ENCODE measurements around the gene CDK19. TPM values are rescaled to one million over a fixed set of nuclear protein-coding genes. Genes with fewer than 3 reads are reported as not detected.

CDK19 gene
- polyA plus RNA-seq, 1 donor from 2014 or later = 40.7 TPM

- H3K9me2 ChIP-seq (ENCODE audit: insufficient read depth, low read length) = no peaks in the 10 kb centered on the region
- no peak for TF ChIP-seq SMC3 (conservative IDR thresholded peaks at IDR 0.05; ENCODE audit: poor library complexity)
- TF ChIP-seq MXI1 (conservative IDR thresholded peaks at IDR 0.05; ENCODE audit: poor library complexity, severe bottlenecking) = no peak
- no peak for TF ChIP-seq RAD21 (conservative IDR thresholded peaks at IDR 0.05)
- H3K27me3 ChIP-seq (ENCODE audit: insufficient read depth, low read depth, low read length) = no peaks in the 10 kb centered on the region
- H3K79me2 ChIP-seq (replicated peaks; ENCODE audit: insufficient read depth, low read length) = peaks cover 10% of the 10 kb centered on the region
- H3F3A ChIP-seq (ENCODE audit: insufficient read depth, low read length, poor library complexity, severe bottlenecking) = no peaks in the 10 kb centered on the region
- no peak overlapping the region for H3K27ac ChIP-seq (ENCODE audit: low read length)
- no peak overlapping the region for H3K9ac ChIP-seq (ENCODE audit: low read length)
- H4K20me1 ChIP-seq (ENCODE audit: insufficient read depth) = no peaks in the 10 kb centered on the region
- H2AFZ ChIP-seq (ENCODE audit: low read depth, low read length) = no peak overlapping the region
- H3K4me2 ChIP-seq (ENCODE audit: low read length) = no peak overlapping the region
- peaks cover 3% of the 10 kb centered on the region for H3K36me3 ChIP-seq (ENCODE audit: insufficient read depth, low read length)
- H3K9me3 ChIP-seq (ENCODE audit: low read length) = no peaks in the 10 kb centered on the region
- H3K4me3 ChIP-seq (ENCODE audit: low read length) = no peak overlapping the region
Observed at GRCh38 chr6:110781522-110782214, 33.6 kb downstream of the CDK19 start.

GRCh38 chr6:110778333-110778732 lies 36.9 kb downstream of the CDK19 start:
- Histone ChIP-seq H3K36me3 (ENCODE audit: insufficient read depth, low read length) (peaks cover 3% of the 10 kb centered on the region), H3K27ac (ENCODE audit: low read length) (no peak overlapping the region), H3K4me2 (ENCODE audit: low read length) (no peak overlapping the region), H3K9me2 (ENCODE audit: insufficient read depth, low read length) (no peaks in the 10 kb centered on the region), H4K20me1 (ENCODE audit: insufficient read depth) (no peaks in the 10 kb centered on the region), H3K9me3 (ENCODE audit: low read length) (no peaks in the 10 kb centered on the region), H3K79me2 (replicated peaks; ENCODE audit: insufficient read depth, low read length) (peaks cover 17% of the 10 kb centered on the region), H3F3A (ENCODE audit: insufficient read depth, low read length, poor library complexity, severe bottlenecking) (no peaks in the 10 kb centered on the region), H3K27me3 (ENCODE audit: insufficient read depth, low read depth, low read length) (no peaks in the 10 kb centered on the region), H2AFZ (ENCODE audit: low read depth, low read length) (no peak overlapping the region), H3K9ac (ENCODE audit: low read length) (no peak overlapping the region), H3K4me3 (ENCODE audit: low read length) (no peak overlapping the region)
- no peak for TF ChIP-seq EP300 (conservative IDR thresholded peaks at IDR 0.05; ENCODE audit: poor library complexity, severe bottlenecking)
- TF ChIP-seq RAD21 (conservative IDR thresholded peaks at IDR 0.05) = no peak
- no peak for TF ChIP-seq TAF1 (IDR thresholded peaks at IDR 0.05; ENCODE audit: low read depth)
- TF ChIP-seq POLR2AphosphoS5 (IDR thresholded peaks at IDR 0.05) = no peak
- no peak for TF ChIP-seq SMC3 (conservative IDR thresholded peaks at IDR 0.05; ENCODE audit: poor library complexity)
- no peak for TF ChIP-seq MXI1 (conservative IDR thresholded peaks at IDR 0.05; ENCODE audit: poor library complexity, severe bottlenecking)
- no peak for TF ChIP-seq CTCF (IDR thresholded peaks at IDR 0.05; ENCODE audit: poor library complexity, severe bottlenecking)
- no peak for TF ChIP-seq REST (IDR thresholded peaks at IDR 0.05; ENCODE audit: borderline replicate concordance)
- TF ChIP-seq EZH2 (IDR thresholded peaks at IDR 0.05; ENCODE audit: borderline replicate concordance, insufficient read depth, low read length, poor library complexity, severe bottlenecking) = no peak

All from neural cell (in vitro differentiated cells).